K562 (cell line): ENCODE results near the gene SYNE1. TPM values are rescaled to one million over a fixed set of nuclear protein-coding genes. Genes with fewer than 3 reads are reported as not detected.

Experiments used
- ATAC-seq: fragments of 200-7000 bp; cut with Tn5 transposase; 3 replicates; pipeline ENCODE4 v1.9.1; 2020; ENCODE audit warnings: moderate library complexity
- BruUV-seq: library from RNA; stranded (reverse); fragments of 400-500 nt; replicated peaks from 2 replicates; lab custom pipeline; 2021; lab: Mats Ljungman, UMichigan
- CTCF ChIA-PET: fragments of 300-600 bp; formaldehyde crosslinking; extraction: SDS; loops from one replicate; lab custom pipeline; 2021; ENCODE audit warnings: low intra/inter-chr PET ratio; lab: Yijun Ruan, JAX
- POLR2A ChIA-PET: fragments of 300-600, 350-650 bp; sonication (Branson Sonifier 250); formaldehyde crosslinking; extraction: SDS; loops from one replicate; lab custom pipeline; 2021; ENCODE audit warnings: antibody characterized with exemption, inconsistent platforms; lab: Yijun Ruan, JAX
- DNase-seq, 4 experiments: peaks; one replicate each; pipeline versions ENCODE4 v3.0.0 to v3.0.0-alpha.2; 2011 to 2018; ENCODE audit warnings: low spot score in 3 of 4, mixed read lengths in 3 of 4; ENCODE audit errors: extremely low read depth in 1 of 4
- FAIRE-seq: peaks from 2 replicates; lab custom pipeline; 2011; peaks lifted over from hg19 to GRCh38; lab: Jason Lieb, UNC
- H2AFZ ChIP-seq: 2 replicates; pipeline ENCODE4 v1.6.0; 2011; ENCODE audit warnings: low read depth, low read length, control low read depth, inconsistent platforms
- H3K27ac ChIP-seq: fragments of 200-600 bp; 3 replicates; pipeline ENCODE4 v1.8.0; 2011; ENCODE audit warnings: low read depth, mild to moderate bottlenecking, control low read depth, inconsistent platforms, low read length, moderate library complexity, mixed read lengths; ENCODE audit errors: extremely low read depth
- H3K27me3 ChIP-seq, 2 experiments: fragments of 300-600 bp in 1 of 2; 2 replicates in 1 of 2; 3 replicates in 1 of 2; pipeline versions ENCODE4 v1.6.0 to v1.8.0; 2011; ENCODE audit warnings: inconsistent platforms in 2 of 2, low read length in 2 of 2, mild to moderate bottlenecking in 1 of 2, mixed read lengths in 1 of 2, moderate library complexity in 1 of 2; ENCODE audit not compliant: control insufficient read depth in 2 of 2, insufficient read depth in 2 of 2
- H3K36me3 ChIP-seq: fragments of 300-600 bp; 3 replicates; pipeline ENCODE4 v1.8.0; 2011; ENCODE audit warnings: mild to moderate bottlenecking, low read length, inconsistent platforms; ENCODE audit not compliant: control insufficient read depth, insufficient read depth
- H3K4me1 ChIP-seq, 2 experiments: fragments of 200-600 bp in 1 of 2; replicated peaks in 1 of 2; 2 replicates in 1 of 2; 3 replicates in 1 of 2; pipeline versions ENCODE4 v1.5.1 to v1.8.0; 2011; ENCODE audit warnings: inconsistent platforms in 2 of 2, low read length in 2 of 2, mild to moderate bottlenecking in 1 of 2, mixed read lengths in 1 of 2, moderate library complexity in 1 of 2; ENCODE audit not compliant: control insufficient read depth in 2 of 2, insufficient read depth in 2 of 2
- H3K4me2 ChIP-seq: 2 replicates; pipeline ENCODE4 v1.6.1; 2011; ENCODE audit warnings: low read length, control low read depth, inconsistent platforms, mixed read lengths; ENCODE audit not compliant: insufficient read depth
- H3K4me3 ChIP-seq: fragments of 200-600 bp; sonication (generic), shearing (Covaris generic); 2 replicates; pipeline ENCODE4 v1.5.1; 2016; ENCODE audit warnings: control low read depth, inconsistent platforms
- H3K79me2 ChIP-seq: fragments of 200-600 bp; 3 replicates; pipeline ENCODE4 v1.8.0; 2011; ENCODE audit warnings: low read length, inconsistent platforms; ENCODE audit not compliant: control insufficient read depth, insufficient read depth
- H3K9ac ChIP-seq, 2 experiments: 2 replicates each; pipeline versions ENCODE4 v1.6.0 to v1.6.1; 2011; ENCODE audit warnings: low read depth in 2 of 2, low read length in 2 of 2, control low read depth in 1 of 2, inconsistent platforms in 1 of 2, mild to moderate bottlenecking in 1 of 2, mixed read lengths in 1 of 2; ENCODE audit not compliant: insufficient read depth in 1 of 2
- H3K9me1 ChIP-seq: one replicate; pipeline ENCODE4 v1.6.0; 2011; ENCODE audit warnings: inconsistent platforms, mild to moderate bottlenecking, low read length, moderate library complexity; ENCODE audit not compliant: control insufficient read depth, insufficient read depth
- H3K9me3 ChIP-seq: replicated peaks from 2 replicates; pipeline ENCODE4 v1.5.1; 2011; ENCODE audit warnings: low read depth, low read length, inconsistent platforms; ENCODE audit not compliant: control insufficient read depth, insufficient read depth
- H4K20me1 ChIP-seq: replicated peaks from 2 replicates; pipeline ENCODE4 v1.6.1; 2011; ENCODE audit warnings: low read length, inconsistent platforms, mixed read lengths; ENCODE audit not compliant: control insufficient read depth, insufficient read depth
- HNRNPL ChIP-seq: fragments of 200-400 bp; formaldehyde crosslinking; IDR thresholded peaks from 2 replicates; pipeline ENCODE4 v1.6.1; 2017; ENCODE audit warnings: low read depth, mild to moderate bottlenecking, low read length
- MCM5 ChIP-seq: fragments of 450-650 bp; IDR thresholded peaks from 2 replicates; pipeline ENCODE4 v1.6.1; 2016; ENCODE audit warnings: low read depth
- SFPQ ChIP-seq: fragments of 200-400 bp; formaldehyde crosslinking; IDR thresholded peaks from 2 replicates; pipeline ENCODE4 v1.6.1; 2017; ENCODE audit warnings: mild to moderate bottlenecking, low read depth, low read length, moderate library complexity
- WGBS: fragments of 100-300 bp; shearing (Covaris generic); methylation state at CpG from one replicate; pipeline ENCODE4 v1.1.6; 2016; ENCODE audit warnings: low coverage, mixed read lengths; ENCODE audit not compliant: insufficient coverage; ENCODE audit errors: missing lambda C conversion rate; 5-methylcytosine and 5-hydroxymethylcytosine counted together
- in situ Hi-C: fragments of 300-500 bp; cut with MboI; formaldehyde crosslinking; loops from 4 replicates; pipeline ENCODE4 v1.15.0; 2018; ENCODE audit warnings: inconsistent platforms, mixed read lengths
- intact Hi-C: fragments of 100-400 bp; cut with micrococcal nuclease; formaldehyde crosslinking; loops from 2 replicates; pipeline ENCODE4 v1.14.2; 2022
- polyA plus RNA-seq, 8 experiments: library from polyadenylated mRNA; depleted of rRNA in 4 of 8; stranded (reverse) in 5 of 8; unstranded in 3 of 8; fragments of >200 nt; fragmentation: Nextera tagmentation in 2 of 8; fragmentation: Illumina TruSeq in 1 of 8; extraction: Ambion mirVana in 2 of 8; extraction: Trizol in 1 of 8; gene quantifications; 2 replicates each; pipeline versions ENCODE4 v1.2.1 to v1.2.3, GENCODE V29; 2011 to 2014; ENCODE audit warnings: inconsistent platforms in 1 of 8, missing spikeins in 1 of 8
- total RNA-seq, 7 experiments: library from RNA; depleted of rRNA in 6 of 7; stranded (reverse); fragments of >200 nt in 6 of 7; fragmentation: Illumina TruSeq in 2 of 7; extraction: Trizol in 2 of 7; gene quantifications; 2 replicates each; pipeline versions ENCODE4 v1.2.1 to v1.2.3, GENCODE V29; 2011 to 2021; ENCODE audit warnings: low replicate concordance in 1 of 7
- TF ChIP-seq, protein P1 (sequence below): fragments of 250-450 bp; sonication (Bioruptor Pico); IDR thresholded peaks from 2 replicates; pipeline ENCODE4 v1.4.0; 2020

Gene SYNE1
- total and polyA plus RNA-seq, 9 of the 15 experiments (the other 6 are each of a cell fraction or from before 2014, with no cell fraction given), result under 0.01 to 0.42 (median 0.08) TPM; not detected in 1

- TF ChIP-seq, protein P1, sequence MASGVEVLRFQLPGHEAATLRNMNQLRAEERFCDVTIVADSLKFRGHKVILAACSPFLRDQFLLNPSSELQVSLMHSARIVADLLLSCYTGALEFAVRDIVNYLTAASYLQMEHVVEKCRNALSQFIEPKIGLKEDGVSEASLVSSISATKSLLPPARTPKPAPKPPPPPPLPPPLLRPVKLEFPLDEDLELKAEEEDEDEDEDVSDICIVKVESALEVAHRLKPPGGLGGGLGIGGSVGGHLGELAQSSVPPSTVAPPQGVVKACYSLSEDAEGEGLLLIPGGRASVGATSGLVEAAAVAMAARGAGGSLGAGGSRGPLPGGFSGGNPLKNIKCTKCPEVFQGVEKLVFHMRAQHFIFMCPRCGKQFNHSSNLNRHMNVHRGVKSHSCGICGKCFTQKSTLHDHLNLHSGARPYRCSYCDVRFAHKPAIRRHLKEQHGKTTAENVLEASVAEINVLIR, result no peak
These were observed 38.7 kb downstream of the SYNE1 start (continued) for GRCh38 chr6:152598421-152598820.

DNA sequence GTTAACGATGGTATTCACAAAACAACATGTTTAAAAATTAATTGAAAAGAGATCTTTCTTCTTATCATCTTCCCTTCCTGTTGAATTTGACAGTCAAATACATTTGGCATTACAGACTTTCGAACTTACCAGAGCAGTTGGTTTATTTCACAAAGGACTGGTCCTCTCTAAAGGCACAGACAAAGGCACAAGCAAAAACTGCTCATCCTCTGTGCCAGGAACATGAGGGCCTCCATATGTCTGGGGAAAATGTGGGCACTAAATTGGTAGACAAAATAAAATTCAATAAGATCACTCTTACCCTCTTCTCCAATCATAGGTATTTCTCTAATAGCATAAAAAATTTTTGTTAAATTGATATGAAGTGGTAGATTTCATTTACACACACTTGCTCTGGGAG is 40.4 kb downstream of the SYNE1 start:
- H3K9ac ChIP-seq, result no peak overlapping the region
- no peaks in the 10 kb centered on the region for H3K4me1 ChIP-seq
- no peak overlapping the region for H3K4me3 ChIP-seq
- no peak for DNase-seq
- no peaks in the 10 kb centered on the region for H3K36me3 ChIP-seq
- intact Hi-C loops, result no loop called here
- BruUV-seq, result no TSS peak
- 0% methylated on average over 2 of the region's 2 CpGs for WGBS
- no peak overlapping the region for H2AFZ ChIP-seq
- H3K79me2 ChIP-seq, result no peaks in the 10 kb centered on the region
- TF ChIP-seq HNRNPL (no peak), MCM5 (no peak), SFPQ (no peak)
- TF ChIP-seq, all 486 proteins: peak for 0
- FAIRE-seq, result no peak
- POLR2A ChIA-PET, result no interaction called here
- Histone ChIP-seq H3K4me2 (no peak overlapping the region), H3K9me3 (no peaks in the 10 kb centered on the region), H3K9me1 (no peaks in the 10 kb centered on the region), H3K27me3 (no peaks in the 10 kb centered on the region), H3K27ac (no peak overlapping the region), H4K20me1 (no peaks in the 10 kb centered on the region)
- in situ Hi-C loops, result no loop called here
- CTCF ChIA-PET, result no interaction called here
- ATAC-seq, result no peak
